GM12878 (cell line): ENCODE measurements around the gene CEBPG. TPM values are rescaled to one million over a fixed set of nuclear protein-coding genes. Genes with fewer than 3 reads are reported as not detected.

Source experiments
- ATAC-seq: fragments of 200-7000 bp; cut with Tn5 transposase; 3 replicates; pipeline ENCODE4 v1.9.1; 2020; ENCODE audit warnings: mild to moderate bottlenecking, moderate library complexity
- BruUV-seq: library from RNA; stranded (reverse); fragments of 400-500 nt; replicated peaks from 2 replicates; lab custom pipeline; 2021; lab: Mats Ljungman, UMichigan
- CTCF ChIA-PET: fragments of 300-600 bp; sonication (Branson Sonifier 250); formaldehyde crosslinking; extraction: SDS; loops from one replicate; lab custom pipeline; 2021; ENCODE audit warnings: inconsistent platforms; lab: Yijun Ruan, JAX
- POLR2A ChIA-PET: fragments of 350-600 bp; formaldehyde crosslinking; extraction: SDS; loops from one replicate; lab custom pipeline; 2021; ENCODE audit warnings: inconsistent platforms; lab: Charles Lee
- RAD21 ChIA-PET: fragments of 300-600 bp; sonication (Branson Sonifier 250); formaldehyde crosslinking; loops from one replicate; lab custom pipeline; 2023; ENCODE audit warnings: antibody characterized with exemption; ENCODE audit not compliant: unreplicated experiment; lab: Charles Lee
- SMC1A ChIA-PET: fragments of 300-600 bp; sonication (Branson Sonifier 250); formaldehyde crosslinking; loops from one replicate; lab custom pipeline; 2023; ENCODE audit not compliant: unreplicated experiment, uncharacterized antibody; lab: Charles Lee
- DNase-seq: peaks from one replicate; pipeline ENCODE4 v3.0.0-alpha.2; 2011; ENCODE audit warnings: low read depth, low spot score
- FAIRE-seq: peaks from 3 replicates; lab custom pipeline; 2011; peaks lifted over from hg19 to GRCh38; lab: Jason Lieb, UNC
- H2AFZ ChIP-seq: 2 replicates; pipeline ENCODE4 v1.6.0; 2011; ENCODE audit warnings: low read depth, low read length, control low read depth; ENCODE audit not compliant: control insufficient read depth
- H3K27ac ChIP-seq: 2 replicates; pipeline ENCODE4 v1.5.1; 2011; ENCODE audit warnings: control low read depth; ENCODE audit not compliant: control insufficient read depth, insufficient read depth
- H3K27me3 ChIP-seq, 2 experiments: replicated peaks in 1 of 2; 2 replicates each; pipeline versions ENCODE4 v1.6.0 to v1.6.1; 2011; ENCODE audit warnings: low read length in 1 of 2; ENCODE audit not compliant: control insufficient read depth in 2 of 2, insufficient read depth in 2 of 2
- H3K36me3 ChIP-seq, 2 experiments: 2 replicates each; pipeline ENCODE4 v1.5.1; 2011; ENCODE audit warnings: low read length in 1 of 2; ENCODE audit not compliant: control insufficient read depth in 2 of 2, insufficient read depth in 2 of 2
- H3K4me1 ChIP-seq: 2 replicates; pipeline ENCODE4 v1.6.1; 2011; ENCODE audit warnings: mild to moderate bottlenecking, low read length, moderate library complexity, mixed read lengths; ENCODE audit not compliant: control insufficient read depth, insufficient read depth
- H3K4me2 ChIP-seq: 2 replicates; pipeline ENCODE4 v1.6.0; 2011; ENCODE audit warnings: control low read depth; ENCODE audit not compliant: control insufficient read depth, insufficient read depth
- H3K4me3 ChIP-seq: fragments of 200-600 bp; sonication (generic); 2 replicates; pipeline ENCODE4 v1.5.1; 2016
- H3K79me2 ChIP-seq: 2 replicates; pipeline ENCODE4 v1.6.0; 2011; ENCODE audit warnings: low read length; ENCODE audit not compliant: control insufficient read depth, insufficient read depth
- H3K9ac ChIP-seq: 2 replicates; pipeline ENCODE4 v1.8.0; 2011; ENCODE audit warnings: low read length, control low read depth, mixed read lengths; ENCODE audit not compliant: control insufficient read depth, insufficient read depth
- H3K9me3 ChIP-seq: replicated peaks from 3 replicates; pipeline ENCODE4 v1.5.1; 2011; ENCODE audit warnings: mild to moderate bottlenecking, low read length; ENCODE audit not compliant: control insufficient read depth, insufficient read depth
- H4K20me1 ChIP-seq: 2 replicates; pipeline ENCODE4 v1.6.0; 2011; ENCODE audit not compliant: control insufficient read depth, insufficient read depth
- BRCA1 ChIP-seq: IDR thresholded peaks from 2 replicates; pipeline ENCODE4 v1.6.1; 2011; ENCODE audit warnings: low read depth, low read length, improper control_type of control experiment
- CHD1 ChIP-seq: IDR thresholded peaks from 2 replicates; pipeline ENCODE4 v1.6.1; 2012; ENCODE audit warnings: low read depth, low read length, improper control_type of control experiment
- CHD4 ChIP-seq: fragments of 200-600 bp; sonication (generic); IDR thresholded peaks from 2 replicates; pipeline ENCODE4 v1.6.1; 2016; ENCODE audit warnings: mild to moderate bottlenecking
- E4F1 ChIP-seq: fragments of 450-650 bp; IDR thresholded peaks from 2 replicates; pipeline ENCODE4 v1.6.1; 2018; ENCODE audit warnings: borderline replicate concordance, mild to moderate bottlenecking; ENCODE audit not compliant: partially characterized antibody
- KAT2A ChIP-seq: conservative IDR thresholded peaks from 2 replicates; pipeline ENCODE4 v1.6.1; 2011; ENCODE audit warnings: low read depth, low read length; ENCODE audit not compliant: control insufficient read depth
- NR2C1 ChIP-seq: fragments of 450-650 bp; IDR thresholded peaks from 2 replicates; pipeline ENCODE4 v1.6.1; 2017; ENCODE audit warnings: antibody characterized with exemption, mild to moderate bottlenecking, moderate library complexity
- RBBP5 ChIP-seq: fragments of 200-600 bp; sonication (generic); conservative IDR thresholded peaks from 2 replicates; pipeline ENCODE4 v1.6.1; 2016
- SP1 ChIP-seq: IDR thresholded peaks from one replicate; pipeline ENCODE4 v1.6.1; 2011; ENCODE audit warnings: low read depth, low read length
- WGBS: methylation state at CpG from one replicate; pipeline ENCODE4 v1.1.6; 2016; ENCODE audit warnings: low lambda C conversion rate; ENCODE audit not compliant: insufficient replicate concordance, insufficient coverage; ENCODE audit errors: missing lambda C conversion rate; 5-methylcytosine and 5-hydroxymethylcytosine counted together
- in situ Hi-C: fragments of 300-500 bp; cut with MboI; formaldehyde crosslinking; loops from 9 replicates; pipeline ENCODE4 v1.14.3; 2018; ENCODE audit warnings: mixed read lengths
- intact Hi-C: fragments of 100-400 bp; cut with micrococcal nuclease; formaldehyde crosslinking; loops from one replicate; pipeline ENCODE4 v1.14.2; 2022; ENCODE audit not compliant: unreplicated experiment
- polyA plus RNA-seq, 11 experiments: library from polyadenylated mRNA; depleted of rRNA in 4 of 11; unstranded in 6 of 11; stranded (reverse) in 5 of 11; fragments of >200 nt; fragmentation: Nextera tagmentation in 4 of 11; fragmentation: Illumina TruSeq in 1 of 11; extraction: Ambion mirVana in 4 of 11; extraction: Trizol in 1 of 11; gene quantifications; 1 replicate in 1 of 11; 2 replicates in 10 of 11; pipeline versions ENCODE4 v1.2.1 to v1.2.3, GENCODE V29; 2011 to 2016; ENCODE audit warnings: inconsistent platforms in 2 of 11, missing spikeins in 2 of 11, low read depth in 1 of 11
- total RNA-seq, 4 experiments: library from RNA; depleted of rRNA in 3 of 4; stranded (reverse); fragments of >200 nt in 3 of 4; fragmentation: Illumina TruSeq in 1 of 4; extraction: Trizol in 1 of 4; gene quantifications; 2 replicates each; pipeline versions ENCODE4 v1.2.1 to v1.2.3, GENCODE V29; 2013 to 2021
- TF ChIP-seq, protein P1 (sequence below): fragments of 450-650 bp; IDR thresholded peaks from 2 replicates; pipeline ENCODE4 v1.6.1; 2014; ENCODE audit warnings: mild to moderate bottlenecking

Gene CEBPG
- total and polyA plus RNA-seq, 10 of the 15 experiments (the other 5 are each of a cell fraction or from before 2014, with no cell fraction given), result 5.2 to 22.4 (median 20.0) TPM

- TF ChIP-seq, protein P1, sequence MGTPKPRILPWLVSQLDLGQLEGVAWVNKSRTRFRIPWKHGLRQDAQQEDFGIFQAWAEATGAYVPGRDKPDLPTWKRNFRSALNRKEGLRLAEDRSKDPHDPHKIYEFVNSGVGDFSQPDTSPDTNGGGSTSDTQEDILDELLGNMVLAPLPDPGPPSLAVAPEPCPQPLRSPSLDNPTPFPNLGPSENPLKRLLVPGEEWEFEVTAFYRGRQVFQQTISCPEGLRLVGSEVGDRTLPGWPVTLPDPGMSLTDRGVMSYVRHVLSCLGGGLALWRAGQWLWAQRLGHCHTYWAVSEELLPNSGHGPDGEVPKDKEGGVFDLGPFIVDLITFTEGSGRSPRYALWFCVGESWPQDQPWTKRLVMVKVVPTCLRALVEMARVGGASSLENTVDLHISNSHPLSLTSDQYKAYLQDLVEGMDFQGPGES, result no peak
These were observed 13.9 kb upstream of the CEBPG start (continued) for GRCh38 chr19:33359581-33359980.

DNA sequence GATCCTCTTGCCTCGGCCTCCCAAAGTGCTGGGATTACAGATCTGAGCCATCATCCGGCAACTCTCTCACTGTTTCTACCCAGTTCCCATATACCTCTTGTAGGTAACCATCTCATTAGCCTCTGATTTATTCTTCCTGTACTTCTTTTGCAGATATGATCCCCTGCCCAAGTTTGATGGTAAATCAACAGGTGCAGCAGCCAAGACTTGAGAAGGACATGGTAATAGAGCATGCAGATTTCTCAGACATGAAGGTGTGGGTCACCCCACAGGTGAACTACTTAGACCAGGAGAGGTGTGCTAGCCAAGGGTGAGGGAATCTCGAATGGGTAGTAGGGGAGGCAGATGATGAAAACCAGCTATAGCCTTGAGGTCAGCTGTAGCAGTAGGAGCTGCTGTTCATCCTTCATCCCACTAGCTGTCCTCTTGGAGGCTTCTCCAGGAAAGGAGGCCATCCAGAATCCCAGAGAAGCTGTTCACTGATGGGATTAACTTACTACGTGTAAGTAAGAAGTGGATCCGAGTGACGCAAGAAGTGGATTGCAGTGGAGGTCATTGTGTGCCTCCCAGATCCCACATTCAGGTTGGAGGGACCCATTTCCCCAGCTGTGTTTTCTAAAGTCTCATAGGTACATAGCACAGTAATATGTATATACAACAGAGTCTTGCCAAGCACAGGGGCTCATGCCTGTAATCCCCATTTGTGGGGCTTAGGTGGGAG is 10.8 kb upstream of the CEBPG start:
- Histone ChIP-seq H3K9me3 (no peaks in the 10 kb centered on the region), H3K4me3 (no peak overlapping the region), H3K4me2 (no peak overlapping the region), H2AFZ (no peak overlapping the region), H4K20me1 (no peaks in the 10 kb centered on the region), H3K4me1 (no peaks in the 10 kb centered on the region), H3K9ac (no peak overlapping the region)
- 46% methylated on average over 6 of the region's 6 CpGs for WGBS
- FAIRE-seq, result no peak
- ATAC-seq, result no peak
- in situ Hi-C loops, result no loop called here
- no peak for DNase-seq
- CTCF ChIA-PET, result interaction anchor here (1.4 kb wide), 1 partner anchor 44 kb away, joined by 3 read pairs; no protein-coding TSS in a partner anchor
- no peak for TF ChIP-seq E4F1
- TF ChIP-seq NR2C1, result no peak
- TF ChIP-seq RBBP5, result no peak
- no peak for TF ChIP-seq CHD4
- no peak for TF ChIP-seq BRCA1
- no peak for TF ChIP-seq SP1
- TF ChIP-seq KAT2A, result no peak
- no peak for TF ChIP-seq CHD1
- TF ChIP-seq, all 136 proteins: peak for 0
- BruUV-seq, result no TSS peak
- no peak overlapping the region for H3K27ac ChIP-seq
- no peaks in the 10 kb centered on the region; a peak in 1 of 4 replicates for H3K27me3 ChIP-seq
- no peaks in the 10 kb centered on the region for H3K79me2 ChIP-seq
- H3K36me3 ChIP-seq, result no peaks in the 10 kb centered on the region
- RAD21 ChIA-PET, result no interaction called here
- POLR2A ChIA-PET, result no interaction called here
- SMC1A ChIA-PET, result interaction anchor here (0.9 kb wide), 1 partner anchor 126 kb away, joined by 3 read pairs; no protein-coding TSS in a partner anchor
- intact Hi-C loops, result no loop called here
